K562 (cell line): Measurements from ENCODE around the gene CCDC34. TPM values are rescaled to one million over a fixed set of nuclear protein-coding genes. Genes with fewer than 3 reads are reported as not detected.

Source experiments
- ATAC-seq: fragments of 200-7000 bp; cut with Tn5 transposase; 3 replicates; pipeline ENCODE4 v1.9.1; 2020; ENCODE audit warnings: moderate library complexity
- BruUV-seq: library from RNA; stranded (reverse); fragments of 400-500 nt; replicated peaks from 2 replicates; lab custom pipeline; 2021; lab: Mats Ljungman, UMichigan
- CTCF ChIA-PET: fragments of 300-600 bp; formaldehyde crosslinking; extraction: SDS; loops from one replicate; lab custom pipeline; 2021; ENCODE audit warnings: low intra/inter-chr PET ratio; lab: Yijun Ruan, JAX
- POLR2A ChIA-PET: fragments of 300-600, 350-650 bp; sonication (Branson Sonifier 250); formaldehyde crosslinking; extraction: SDS; loops from one replicate; lab custom pipeline; 2021; ENCODE audit warnings: antibody characterized with exemption, inconsistent platforms; lab: Yijun Ruan, JAX
- DNase-seq, 4 experiments: peaks; one replicate each; pipeline versions ENCODE4 v3.0.0 to v3.0.0-alpha.2; 2011 to 2018; ENCODE audit warnings: low spot score in 3 of 4, mixed read lengths in 3 of 4; ENCODE audit errors: extremely low read depth in 1 of 4
- FAIRE-seq: peaks from 2 replicates; lab custom pipeline; 2011; peaks lifted over from hg19 to GRCh38; lab: Jason Lieb, UNC
- H2AFZ ChIP-seq: 2 replicates; pipeline ENCODE4 v1.6.0; 2011; ENCODE audit warnings: low read depth, low read length, control low read depth, inconsistent platforms
- H3K27ac ChIP-seq: fragments of 200-600 bp; 3 replicates; pipeline ENCODE4 v1.8.0; 2011; ENCODE audit warnings: low read depth, mild to moderate bottlenecking, control low read depth, inconsistent platforms, low read length, moderate library complexity, mixed read lengths; ENCODE audit errors: extremely low read depth
- H3K27me3 ChIP-seq, 2 experiments: fragments of 300-600 bp in 1 of 2; 2 replicates in 1 of 2; 3 replicates in 1 of 2; pipeline versions ENCODE4 v1.6.0 to v1.8.0; 2011; ENCODE audit warnings: inconsistent platforms in 2 of 2, low read length in 2 of 2, mild to moderate bottlenecking in 1 of 2, mixed read lengths in 1 of 2, moderate library complexity in 1 of 2; ENCODE audit not compliant: control insufficient read depth in 2 of 2, insufficient read depth in 2 of 2
- H3K36me3 ChIP-seq: fragments of 300-600 bp; 3 replicates; pipeline ENCODE4 v1.8.0; 2011; ENCODE audit warnings: mild to moderate bottlenecking, low read length, inconsistent platforms; ENCODE audit not compliant: control insufficient read depth, insufficient read depth
- H3K4me1 ChIP-seq, 2 experiments: fragments of 200-600 bp in 1 of 2; replicated peaks in 1 of 2; 2 replicates in 1 of 2; 3 replicates in 1 of 2; pipeline versions ENCODE4 v1.5.1 to v1.8.0; 2011; ENCODE audit warnings: inconsistent platforms in 2 of 2, low read length in 2 of 2, mild to moderate bottlenecking in 1 of 2, mixed read lengths in 1 of 2, moderate library complexity in 1 of 2; ENCODE audit not compliant: control insufficient read depth in 2 of 2, insufficient read depth in 2 of 2
- H3K4me2 ChIP-seq: 2 replicates; pipeline ENCODE4 v1.6.1; 2011; ENCODE audit warnings: low read length, control low read depth, inconsistent platforms, mixed read lengths; ENCODE audit not compliant: insufficient read depth
- H3K4me3 ChIP-seq: fragments of 200-600 bp; sonication (generic), shearing (Covaris generic); 2 replicates; pipeline ENCODE4 v1.5.1; 2016; ENCODE audit warnings: control low read depth, inconsistent platforms
- H3K79me2 ChIP-seq: fragments of 200-600 bp; 3 replicates; pipeline ENCODE4 v1.8.0; 2011; ENCODE audit warnings: low read length, inconsistent platforms; ENCODE audit not compliant: control insufficient read depth, insufficient read depth
- H3K9ac ChIP-seq, 2 experiments: 2 replicates each; pipeline versions ENCODE4 v1.6.0 to v1.6.1; 2011; ENCODE audit warnings: low read depth in 2 of 2, low read length in 2 of 2, control low read depth in 1 of 2, inconsistent platforms in 1 of 2, mild to moderate bottlenecking in 1 of 2, mixed read lengths in 1 of 2; ENCODE audit not compliant: insufficient read depth in 1 of 2
- H3K9me1 ChIP-seq: one replicate; pipeline ENCODE4 v1.6.0; 2011; ENCODE audit warnings: inconsistent platforms, mild to moderate bottlenecking, low read length, moderate library complexity; ENCODE audit not compliant: control insufficient read depth, insufficient read depth
- H3K9me3 ChIP-seq: replicated peaks from 2 replicates; pipeline ENCODE4 v1.5.1; 2011; ENCODE audit warnings: low read depth, low read length, inconsistent platforms; ENCODE audit not compliant: control insufficient read depth, insufficient read depth
- H4K20me1 ChIP-seq: replicated peaks from 2 replicates; pipeline ENCODE4 v1.6.1; 2011; ENCODE audit warnings: low read length, inconsistent platforms, mixed read lengths; ENCODE audit not compliant: control insufficient read depth, insufficient read depth
- DEAF1 ChIP-seq: fragments of 450-650 bp; formaldehyde crosslinking; IDR thresholded peaks from 2 replicates; pipeline ENCODE4 v1.4.0; 2020; ENCODE audit warnings: mild to moderate bottlenecking, moderate library complexity
- FOXA3 ChIP-seq, 2 experiments: fragments of 450-650 bp in 1 of 2; sonication (generic) in 1 of 2; formaldehyde crosslinking; IDR thresholded peaks in 1 of 2; conservative IDR thresholded peaks in 1 of 2; 2 replicates each; pipeline versions ENCODE4 v1.4.0 to v1.8.0; 2020 to 2022; ENCODE audit warnings: mild to moderate bottlenecking in 2 of 2, missing genetic modification reagents in 1 of 2
- KLF10 ChIP-seq: fragments of 250-450 bp; sonication (Bioruptor Pico); IDR thresholded peaks from 2 replicates; pipeline ENCODE4 v1.6.1; 2021; ENCODE audit warnings: matching md5 sums
- MCM5 ChIP-seq: fragments of 450-650 bp; IDR thresholded peaks from 2 replicates; pipeline ENCODE4 v1.6.1; 2016; ENCODE audit warnings: low read depth
- NFE2 ChIP-seq: IDR thresholded peaks from 2 replicates; pipeline ENCODE4 v1.6.1; 2014; ENCODE audit warnings: antibody characterized with exemption, low read depth
- SMC3 ChIP-seq: conservative IDR thresholded peaks from 2 replicates; pipeline ENCODE4 v1.6.1; 2011; ENCODE audit warnings: low read depth, low read length, improper control_type of control experiment; ENCODE audit not compliant: insufficient read depth
- SOX6 ChIP-seq: fragments of 450-650 bp; IDR thresholded peaks from 2 replicates; pipeline ENCODE4 v1.6.1; 2014; ENCODE audit warnings: mild to moderate bottlenecking
- WGBS: fragments of 100-300 bp; shearing (Covaris generic); methylation state at CpG from one replicate; pipeline ENCODE4 v1.1.6; 2016; ENCODE audit warnings: low coverage, mixed read lengths; ENCODE audit not compliant: insufficient coverage; ENCODE audit errors: missing lambda C conversion rate; 5-methylcytosine and 5-hydroxymethylcytosine counted together
- in situ Hi-C: fragments of 300-500 bp; cut with MboI; formaldehyde crosslinking; loops from 4 replicates; pipeline ENCODE4 v1.15.0; 2018; ENCODE audit warnings: inconsistent platforms, mixed read lengths
- intact Hi-C: fragments of 100-400 bp; cut with micrococcal nuclease; formaldehyde crosslinking; loops from 2 replicates; pipeline ENCODE4 v1.14.2; 2022
- polyA plus RNA-seq, 8 experiments: library from polyadenylated mRNA; depleted of rRNA in 4 of 8; stranded (reverse) in 5 of 8; unstranded in 3 of 8; fragments of >200 nt; fragmentation: Nextera tagmentation in 2 of 8; fragmentation: Illumina TruSeq in 1 of 8; extraction: Ambion mirVana in 2 of 8; extraction: Trizol in 1 of 8; gene quantifications; 2 replicates each; pipeline versions ENCODE4 v1.2.1 to v1.2.3, GENCODE V29; 2011 to 2014; ENCODE audit warnings: inconsistent platforms in 1 of 8, missing spikeins in 1 of 8
- total RNA-seq, 7 experiments: library from RNA; depleted of rRNA in 6 of 7; stranded (reverse); fragments of >200 nt in 6 of 7; fragmentation: Illumina TruSeq in 2 of 7; extraction: Trizol in 2 of 7; gene quantifications; 2 replicates each; pipeline versions ENCODE4 v1.2.1 to v1.2.3, GENCODE V29; 2011 to 2021; ENCODE audit warnings: low replicate concordance in 1 of 7

CCDC34 gene
- total and polyA plus RNA-seq, 9 of the 15 experiments (the other 6 are each of a cell fraction or from before 2014, with no cell fraction given), result 6.2 to 42.0 (median 15.7) TPM

DNA sequence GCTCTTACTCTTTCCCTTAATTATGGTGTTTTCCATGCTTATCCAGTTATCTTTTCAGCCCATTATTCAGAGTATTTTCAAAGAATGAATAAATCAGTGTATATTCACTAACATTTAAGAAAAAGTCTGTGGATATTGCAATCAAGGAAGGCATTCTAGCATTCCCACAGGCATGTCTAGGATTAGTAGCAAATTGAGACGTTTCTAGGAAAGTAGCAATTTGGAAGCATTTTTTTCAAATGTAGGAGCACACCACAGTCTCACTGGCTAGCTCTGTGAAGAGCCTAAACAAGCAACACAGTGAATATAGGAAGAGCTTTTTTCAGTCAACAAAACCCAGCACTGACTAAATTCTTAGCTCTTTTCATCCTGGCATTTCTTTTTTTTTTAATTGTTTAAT lies 65.4 kb downstream of the CCDC34 start:
- ChIA-PET CTCF (interaction anchor here (2.4 kb wide), 1 partner anchor 114 kb away, joined by 9 read pairs; no protein-coding TSS in a partner anchor), POLR2A (interaction anchor here (0.6 to 1.5 kb wide), 5 partner anchors 8 to 175 kb away, joined by 3 to 4 read pairs (median 3); no protein-coding TSS in a partner anchor)
- Histone ChIP-seq H3K36me3 (no peaks in the 10 kb centered on the region), H3K27me3 (no peaks in the 10 kb centered on the region), H3K79me2 (no peaks in the 10 kb centered on the region), H4K20me1 (no peaks in the 10 kb centered on the region), H3K4me2 (no peak overlapping the region), H3K9me3 (no peaks in the 10 kb centered on the region), H3K9ac (no peak overlapping the region), H3K9me1 (no peaks in the 10 kb centered on the region), H3K4me1 (no peaks in the 10 kb centered on the region), H3K27ac (no peak overlapping the region), H3K4me3 (no peak overlapping the region), H2AFZ (no peak overlapping the region)
- in situ Hi-C loops (no loop called here), intact Hi-C loops (loop anchor here (5.0 to 10.0 kb wide), 3 partner anchors 175 to 1013 kb away; partner anchors contain the start of gene LGR4)
- FAIRE-seq (no peak), DNase-seq (no peak), ATAC-seq (no peak)
- TF ChIP-seq NFE2, result no peak
- no peak for TF ChIP-seq MCM5
- WGBS, result 5% methylated on average over 1 of the region's 1 CpG
- BruUV-seq, result no TSS peak

GRCh38 chr11:27296497-27296896 lies 66.5 kb downstream of the CCDC34 start:
- peak overlapping the region; percentile 46; the same call in 1 of the 2 replicates for H2AFZ ChIP-seq
- intact Hi-C loops, result loop anchor here (1.0 to 10.0 kb wide), 5 partner anchors 92 to 1012 kb away; partner anchors contain the start of gene LGR4
- H3K79me2 ChIP-seq, result no peaks in the 10 kb centered on the region
- no peak overlapping the region for H3K27ac ChIP-seq
- peak; percentile 95 for ATAC-seq
- ChIA-PET POLR2A (interaction anchor here (0.6 to 1.3 kb wide), 5 partner anchors 9 to 140 kb away, joined by 3 to 6 read pairs (median 5); no protein-coding TSS in a partner anchor), CTCF (interaction anchor here (2.4 kb wide), 1 partner anchor 113 kb away, joined by 9 read pairs; no protein-coding TSS in a partner anchor)
- no TSS peak for BruUV-seq
- H3K9ac ChIP-seq, result no peak overlapping the region
- no peak overlapping the region for H3K4me3 ChIP-seq
- H3K36me3 ChIP-seq, result no peaks in the 10 kb centered on the region
- in situ Hi-C loops, result no loop called here
- H3K9me3 ChIP-seq, result 0 out of 2 replicates have a peak, but pooled peaks cover 4% of the 10 kb centered on the region
- no peaks in the 10 kb centered on the region for H3K27me3 ChIP-seq
- peak; percentile 22 to 67 (median 38) for DNase-seq
- no peaks in the 10 kb centered on the region for H4K20me1 ChIP-seq
- 9% methylated on average over 3 of the region's 3 CpGs for WGBS
- H3K9me1 ChIP-seq, result no peaks in the 10 kb centered on the region
- peak; percentile 82 for FAIRE-seq
- no peaks in the 10 kb centered on the region for H3K4me1 ChIP-seq
- no peak overlapping the region for H3K4me2 ChIP-seq
- TF ChIP-seq SOX6 (no peak), FOXA3 (CRISPR knock-in tag; conservative IDR thresholded peaks at IDR 0.05 in 1 of 2, IDR thresholded peaks at IDR 0.05 in 1 of 2) (peak in 1 of 2 experiments; percentile 71; a peak in 1 of 4 replicates), DEAF1 (CRISPR knock-in tag) (peak; percentile 57), SMC3 (peak; percentile 48), KLF10 (CRISPR knock-in tag) (no peak)
